Stimulated activated CD8-positive, alpha-beta memory T cell treated with anti-CD3 and anti-CD28 coated beads, Interleukin-15, amount 100 ng/mL, for 48 hours (primary cell): ENCODE results near the gene TBKBP1.
A peak's percentile ranks its signal among the peaks of the same experiment; 100 is the strongest.

Source experiments
- DNase-seq, 2 donors: peaks; one replicate each; pipeline ENCODE4 v3.0.0-alpha.2; 2020; ENCODE audit warnings: low read depth in 2 of 2

TBKBP1 gene

GRCh38 chr17:47693731-47694580, at the start of gene TBKBP1:
TSS of gene TBKBP1 (plus strand) at chr17:47694161. CDS start at chr17:47696113, 1,952 bp downstream.
- DNase-seq = no peak

- DNase-seq = no peak
These were observed 49.6 kb upstream of the TBKBP1 start for GRCh38 chr17:47644324-47644723.

- DNase-seq = peak; percentile 97 to 98
These were observed 44.6 kb upstream of the TBKBP1 start, which contains the start of gene KPNB1 for GRCh38 chr17:47649153-47649971. TSS of gene KPNB1 (plus strand) at chr17:47649919. CDS start at chr17:47650245, 326 bp downstream.

GRCh38 chr17:47649972-47650524, 43.9 kb upstream of the TBKBP1 start:
- peak in 1 of 2 donors; percentile 37 for DNase-seq

- peak; percentile 95 to 97 for DNase-seq
These were observed 43.1 kb upstream of the TBKBP1 start for GRCh38 chr17:47650525-47651522.

- DNase-seq = no peak
These were observed 42.3 kb upstream of the TBKBP1 start for GRCh38 chr17:47651704-47652103.

GRCh38 chr17:47652570-47652969, 41.4 kb upstream of the TBKBP1 start:
- no peak for DNase-seq

GRCh38 chr17:47653442-47653841, 40.5 kb upstream of the TBKBP1 start:
- no peak for DNase-seq

- no peak for DNase-seq
These were observed 39.0 kb upstream of the TBKBP1 start for GRCh38 chr17:47654991-47655390.

GRCh38 chr17:47660064-47660492, 33.9 kb upstream of the TBKBP1 start:
- DNase-seq = no peak

GRCh38 chr17:47663912-47664623, 29.9 kb upstream of the TBKBP1 start:
- peak; percentile 12 to 41 for DNase-seq

GRCh38 chr17:47664624-47664941, 29.4 kb upstream of the TBKBP1 start:
- no peak for DNase-seq

- no peak for DNase-seq
These were observed 28.3 kb upstream of the TBKBP1 start for GRCh38 chr17:47665655-47666054.

- no peak for DNase-seq
These were observed 24.9 kb upstream of the TBKBP1 start for GRCh38 chr17:47669081-47669480.

- DNase-seq = no peak
These were observed 23.9 kb upstream of the TBKBP1 start for GRCh38 chr17:47670064-47670463.

- DNase-seq = no peak
These were observed 19.5 kb upstream of the TBKBP1 start for GRCh38 chr17:47674499-47674898.

- no peak for DNase-seq
These were observed 18.4 kb upstream of the TBKBP1 start for GRCh38 chr17:47675380-47676198.

- DNase-seq = no peak
These were observed 17.8 kb upstream of the TBKBP1 start for GRCh38 chr17:47676199-47676472.

GRCh38 chr17:47676510-47677165, 17.3 kb upstream of the TBKBP1 start:
- no peak for DNase-seq
